Measurements from ENCODE around the gene KRABD2.

Gene KRABD2

GRCh38 chr17:8333281-8333680 is 43.2 kb downstream of the KRABD2 start (continued):
- TF ChIP-seq, protein P1, sequence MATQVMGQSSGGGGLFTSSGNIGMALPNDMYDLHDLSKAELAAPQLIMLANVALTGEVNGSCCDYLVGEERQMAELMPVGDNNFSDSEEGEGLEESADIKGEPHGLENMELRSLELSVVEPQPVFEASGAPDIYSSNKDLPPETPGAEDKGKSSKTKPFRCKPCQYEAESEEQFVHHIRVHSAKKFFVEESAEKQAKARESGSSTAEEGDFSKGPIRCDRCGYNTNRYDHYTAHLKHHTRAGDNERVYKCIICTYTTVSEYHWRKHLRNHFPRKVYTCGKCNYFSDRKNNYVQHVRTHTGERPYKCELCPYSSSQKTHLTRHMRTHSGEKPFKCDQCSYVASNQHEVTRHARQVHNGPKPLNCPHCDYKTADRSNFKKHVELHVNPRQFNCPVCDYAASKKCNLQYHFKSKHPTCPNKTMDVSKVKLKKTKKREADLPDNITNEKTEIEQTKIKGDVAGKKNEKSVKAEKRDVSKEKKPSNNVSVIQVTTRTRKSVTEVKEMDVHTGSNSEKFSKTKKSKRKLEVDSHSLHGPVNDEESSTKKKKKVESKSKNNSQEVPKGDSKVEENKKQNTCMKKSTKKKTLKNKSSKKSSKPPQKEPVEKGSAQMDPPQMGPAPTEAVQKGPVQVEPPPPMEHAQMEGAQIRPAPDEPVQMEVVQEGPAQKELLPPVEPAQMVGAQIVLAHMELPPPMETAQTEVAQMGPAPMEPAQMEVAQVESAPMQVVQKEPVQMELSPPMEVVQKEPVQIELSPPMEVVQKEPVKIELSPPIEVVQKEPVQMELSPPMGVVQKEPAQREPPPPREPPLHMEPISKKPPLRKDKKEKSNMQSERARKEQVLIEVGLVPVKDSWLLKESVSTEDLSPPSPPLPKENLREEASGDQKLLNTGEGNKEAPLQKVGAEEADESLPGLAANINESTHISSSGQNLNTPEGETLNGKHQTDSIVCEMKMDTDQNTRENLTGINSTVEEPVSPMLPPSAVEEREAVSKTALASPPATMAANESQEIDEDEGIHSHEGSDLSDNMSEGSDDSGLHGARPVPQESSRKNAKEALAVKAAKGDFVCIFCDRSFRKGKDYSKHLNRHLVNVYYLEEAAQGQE (IDR thresholded peaks at IDR 0.05; ENCODE audit: unreplicated experiment), result no peak

GRCh38 chr17:8332688-8333087 is 43.8 kb downstream of the KRABD2 start:
- no peaks in the 10 kb centered on the region for H3K36me3 Mint-ChIP-seq (ENCODE audit: low read depth)
- Histone ChIP-seq H3K4me3 (no peak overlapping the region), H3K79me2 (replicated peaks; ENCODE audit: insufficient read depth) (no peaks in the 10 kb centered on the region), H3K27ac (ENCODE audit: low read depth) (no peak overlapping the region), H3K27me3 (ENCODE audit: insufficient read depth) (peaks cover 6% of the 10 kb centered on the region), H2AFZ (no peak overlapping the region), H4K20me1 (replicated peaks; ENCODE audit: insufficient read depth) (0 out of 2 replicates have a peak, but pooled peaks cover 1% of the 10 kb centered on the region), H3K4me1 (ENCODE audit: insufficient read depth) (peaks cover 1% of the 10 kb centered on the region; the same call in 1 of the 2 replicates), H3F3A (replicated peaks; ENCODE audit: low read depth) (no peaks in the 10 kb centered on the region), H3K9me2 (ENCODE audit: insufficient read depth) (no peaks in the 10 kb centered on the region), H3K36me3 (ENCODE audit: insufficient read depth) (no peaks in the 10 kb centered on the region), H3K4me2 (no peak overlapping the region)
- TF ChIP-seq ETS1 (IDR thresholded peaks at IDR 0.05), result no peak
- no peak overlapping the region; the same call in 2 of the 3 replicates for H3K4me3 Mint-ChIP-seq
- DNase-seq (ENCODE audit: low spot score) (no peak), ATAC-seq (peak; percentile 48)
- H3K27ac Mint-ChIP-seq, result no peak overlapping the region
- no peaks in the 10 kb centered on the region; the same call in 2 of the 3 replicates for H3K9me3 Mint-ChIP-seq
- H3K4me1 Mint-ChIP-seq, result peaks cover 5% of the 10 kb centered on the region
- peaks cover 15% of the 10 kb centered on the region for H3K27me3 Mint-ChIP-seq (ENCODE audit: insufficient read depth, low read depth, poor library complexity)

- no peaks in the 10 kb centered on the region for H3K36me3 Mint-ChIP-seq (ENCODE audit: low read depth)
- Histone ChIP-seq H3F3A (replicated peaks; ENCODE audit: low read depth) (no peaks in the 10 kb centered on the region), H3K4me1 (ENCODE audit: insufficient read depth) (no peaks in the 10 kb centered on the region), H4K20me1 (replicated peaks; ENCODE audit: insufficient read depth) (0 out of 2 replicates have a peak, but pooled peaks cover 3% of the 10 kb centered on the region), H3K79me2 (replicated peaks; ENCODE audit: insufficient read depth) (no peaks in the 10 kb centered on the region), H3K9me2 (ENCODE audit: insufficient read depth) (no peaks in the 10 kb centered on the region), H3K27me3 (ENCODE audit: insufficient read depth) (peaks cover 12% of the 10 kb centered on the region), H3K36me3 (ENCODE audit: insufficient read depth) (no peaks in the 10 kb centered on the region), H2AFZ (no peak overlapping the region), H3K4me3 (no peak overlapping the region), H3K27ac (ENCODE audit: low read depth) (no peak overlapping the region), H3K4me2 (no peak overlapping the region)
- no peaks in the 10 kb centered on the region for H3K9me3 Mint-ChIP-seq
- no peak overlapping the region for H3K4me3 Mint-ChIP-seq
- DNase-seq (ENCODE audit: low spot score) (no peak), ATAC-seq (no peak)
- H3K27me3 Mint-ChIP-seq (ENCODE audit: insufficient read depth, low read depth, poor library complexity), result peaks cover 19% of the 10 kb centered on the region
- no peak overlapping the region for H3K27ac Mint-ChIP-seq
- peaks cover 3% of the 10 kb centered on the region; the same call in 2 of the 3 replicates for H3K4me1 Mint-ChIP-seq
- TF ChIP-seq POLR2AphosphoS5 (IDR thresholded peaks at IDR 0.05; ENCODE audit: low read depth) (no peak), CREB1 (CRISPR knock-in tag; IDR thresholded peaks at IDR 0.05; ENCODE audit: low read depth) (no peak), EZH2phosphoT487 (IDR thresholded peaks at IDR 0.05; ENCODE audit: unreplicated experiment) (no peak), ZNF462 (CRISPR knock-in tag; IDR thresholded peaks at IDR 0.05) (no peak), CTCF (conservative IDR thresholded peaks at IDR 0.05; ENCODE audit: low read depth in 2 of 2) (no peak)
Observed at GRCh38 chr17:8332128-8332527, 44.4 kb downstream of the KRABD2 start.

Measured in GM23338 (cell line).